GM13976 (cell line): ENCODE measurements around the gene U2SURP.

Experiments
- DNase-seq: peaks from one replicate; pipeline ENCODE4 v3.0.0; 2012; ENCODE audit warnings: low spot score
- CTCF ChIP-seq: IDR thresholded peaks from 2 replicates; pipeline ENCODE4 v1.5.1; 2012; ENCODE audit warnings: borderline replicate concordance, mild to moderate bottlenecking; ENCODE audit not compliant: insufficient read depth; ENCODE audit errors: extremely low read depth, missing control alignments, control extremely low read depth
- in situ Hi-C: fragments of 300-500 bp; cut with MboI; formaldehyde crosslinking; loops from one replicate; pipeline ENCODE4 v1.12.0; 2022; ENCODE audit warnings: low sequenced_read_pairs, mixed read lengths, inconsistent platforms; ENCODE audit not compliant: unreplicated experiment

The U2SURP gene

DNA sequence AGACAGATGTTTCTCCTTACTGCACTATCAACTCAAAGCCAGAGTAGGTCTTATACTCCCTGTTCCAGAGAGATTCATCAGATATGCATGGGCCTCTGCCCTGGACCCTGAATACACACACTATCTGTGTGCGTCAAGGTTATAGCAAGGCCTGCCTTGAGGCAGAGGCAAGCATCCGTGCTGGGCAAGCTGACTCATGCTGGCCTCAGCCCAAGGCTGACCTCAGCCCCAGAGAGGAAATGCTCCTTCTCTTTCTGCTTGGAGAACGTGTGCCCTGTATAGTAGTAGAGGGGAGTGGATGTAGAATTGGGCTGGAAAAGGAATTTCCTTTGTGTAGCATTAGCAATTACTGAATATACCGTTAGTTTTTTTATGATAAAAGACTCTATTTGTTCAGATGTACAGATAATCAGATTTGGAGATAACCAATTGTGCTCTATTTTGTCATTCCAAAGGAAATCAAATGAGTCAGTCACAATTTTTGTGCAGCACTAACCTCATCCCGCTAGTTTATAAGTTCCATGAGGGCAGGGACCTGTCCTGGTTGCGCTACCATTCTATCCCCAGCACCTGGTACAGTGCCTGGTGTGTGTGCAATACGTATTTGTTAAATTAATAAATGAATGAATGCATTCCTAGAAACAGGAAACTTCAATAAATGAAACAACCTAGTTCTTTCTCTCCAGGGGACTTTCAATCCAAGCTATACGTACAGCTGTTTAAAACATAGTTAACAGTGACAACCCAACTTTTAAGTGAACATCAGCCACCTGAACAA is 24.6 kb upstream of the U2SURP start:
- DNase-seq: no peak
- in situ Hi-C loops: no loop called here

DNA sequence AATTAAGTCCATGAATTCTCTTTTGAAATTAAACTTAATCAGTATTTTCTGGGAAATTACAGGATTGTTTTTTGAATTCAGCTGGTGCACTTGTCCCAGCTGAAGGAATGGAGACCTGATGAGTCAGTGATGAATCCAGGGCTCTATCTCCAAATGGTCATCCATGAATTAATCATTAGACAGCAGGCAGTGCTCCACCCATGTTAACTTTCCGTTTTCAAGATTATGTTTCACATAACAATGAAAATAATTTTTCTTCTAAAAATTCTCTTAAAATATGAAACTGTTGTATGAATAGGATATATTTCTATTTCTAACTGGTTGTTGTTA is 24.0 kb upstream of the U2SURP start:
- DNase-seq: no peak
- in situ Hi-C loops: no loop called here
- TF ChIP-seq CTCF: no peak

More for the DNA sequence above, 24.6 kb upstream of the U2SURP start:
- no peak for TF ChIP-seq CTCF

- TF ChIP-seq CTCF: no peak
- in situ Hi-C loops: no loop called here
- no peak for DNase-seq
Observed at GRCh38 chr3:142981108-142981507, 20.3 kb upstream of the U2SURP start.

- DNase-seq: no peak
- in situ Hi-C loops: no loop called here
- TF ChIP-seq CTCF: no peak
Observed at GRCh38 chr3:142982038-142982773, 19.2 kb upstream of the U2SURP start.

- in situ Hi-C loops: no loop called here
- no peak for DNase-seq
- TF ChIP-seq CTCF: no peak
Observed at GRCh38 chr3:142983318-142983717, 18.1 kb upstream of the U2SURP start.

GRCh38 chr3:142984255-142984654 is 17.1 kb upstream of the U2SURP start:
- TF ChIP-seq CTCF: no peak
- in situ Hi-C loops: no loop called here
- DNase-seq: no peak
